ENCODE results near the gene RUNDC1. TPM values are rescaled to one million over a fixed set of nuclear protein-coding genes. Genes with fewer than 3 reads are reported as not detected.

RUNDC1 gene
- total RNA-seq, 1 experiment from 2014 or later, result 14.2 TPM

DNA sequence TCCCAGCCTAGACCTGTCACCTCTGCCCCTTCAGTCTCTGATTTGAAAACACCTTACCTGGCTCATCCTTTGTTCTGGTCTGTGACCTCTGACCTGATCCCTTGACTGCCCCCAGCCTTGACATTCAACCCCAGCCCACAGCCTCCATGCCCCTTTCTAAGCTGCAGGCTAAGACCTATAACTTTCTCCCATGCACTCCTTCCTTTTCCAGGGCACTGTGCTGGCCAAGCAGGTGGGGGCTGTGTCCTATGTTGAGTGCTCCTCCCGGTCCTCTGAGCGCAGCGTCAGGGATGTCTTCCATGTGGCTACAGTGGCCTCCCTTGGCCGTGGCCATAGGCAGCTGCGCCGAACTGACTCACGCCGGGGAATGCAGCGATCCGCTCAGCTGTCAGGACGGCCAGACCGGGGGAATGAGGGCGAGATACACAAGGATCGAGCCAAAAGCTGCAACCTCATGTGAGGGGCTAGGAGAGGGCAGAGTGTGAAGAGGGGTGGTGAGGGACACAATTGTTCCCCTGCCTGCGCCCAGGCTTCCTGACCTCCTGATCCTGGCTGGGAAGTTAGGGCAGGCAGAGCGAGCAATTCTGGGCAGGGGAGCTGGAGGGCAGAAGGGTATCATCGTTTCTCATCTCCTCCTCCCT is 48.0 kb downstream of the RUNDC1 start:
- TF ChIP-seq, protein P1, sequence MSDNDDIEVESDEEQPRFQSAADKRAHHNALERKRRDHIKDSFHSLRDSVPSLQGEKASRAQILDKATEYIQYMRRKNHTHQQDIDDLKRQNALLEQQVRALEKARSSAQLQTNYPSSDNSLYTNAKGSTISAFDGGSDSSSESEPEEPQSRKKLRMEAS (CRISPR knock-in tag; IDR thresholded peaks at IDR 0.05), result no peak
- TF ChIP-seq, protein P2, sequence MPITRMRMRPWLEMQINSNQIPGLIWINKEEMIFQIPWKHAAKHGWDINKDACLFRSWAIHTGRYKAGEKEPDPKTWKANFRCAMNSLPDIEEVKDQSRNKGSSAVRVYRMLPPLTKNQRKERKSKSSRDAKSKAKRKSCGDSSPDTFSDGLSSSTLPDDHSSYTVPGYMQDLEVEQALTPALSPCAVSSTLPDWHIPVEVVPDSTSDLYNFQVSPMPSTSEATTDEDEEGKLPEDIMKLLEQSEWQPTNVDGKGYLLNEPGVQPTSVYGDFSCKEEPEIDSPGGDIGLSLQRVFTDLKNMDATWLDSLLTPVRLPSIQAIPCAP (CRISPR knock-in tag; IDR thresholded peaks at IDR 0.05), result no peak
- TF ChIP-seq TCF7 (CRISPR knock-in tag; IDR thresholded peaks at IDR 0.05; ENCODE audit: low read depth) (0 out of 2 replicates have a peak, but pooled peaks have one; percentile 69), CREB1 (CRISPR knock-in tag; IDR thresholded peaks at IDR 0.05) (no peak), HMGXB4 (CRISPR knock-in tag; IDR thresholded peaks at IDR 0.05) (no peak)
- no peak for ATAC-seq
- H3K9me3 Mint-ChIP-seq, result no peaks in the 10 kb centered on the region
- peaks cover 9% of the 10 kb centered on the region for H3K36me3 Mint-ChIP-seq
- CTCF ChIA-PET, result no interaction called here
- H3K27ac Mint-ChIP-seq, result peak overlapping the region; percentile 86
- H3K4me3 Mint-ChIP-seq, result peak overlapping the region; percentile 21; the same call in 1 of the 2 replicates
- POLR2A ChIA-PET, result no interaction called here
- H3K4me1 Mint-ChIP-seq, result peaks cover 53% of the 10 kb centered on the region
- H3K27me3 Mint-ChIP-seq (ENCODE audit: low read depth), result peaks cover 3% of the 10 kb centered on the region; the same call in 1 of the 2 replicates
- no peak for DNase-seq (ENCODE audit: low spot score)

DNA sequence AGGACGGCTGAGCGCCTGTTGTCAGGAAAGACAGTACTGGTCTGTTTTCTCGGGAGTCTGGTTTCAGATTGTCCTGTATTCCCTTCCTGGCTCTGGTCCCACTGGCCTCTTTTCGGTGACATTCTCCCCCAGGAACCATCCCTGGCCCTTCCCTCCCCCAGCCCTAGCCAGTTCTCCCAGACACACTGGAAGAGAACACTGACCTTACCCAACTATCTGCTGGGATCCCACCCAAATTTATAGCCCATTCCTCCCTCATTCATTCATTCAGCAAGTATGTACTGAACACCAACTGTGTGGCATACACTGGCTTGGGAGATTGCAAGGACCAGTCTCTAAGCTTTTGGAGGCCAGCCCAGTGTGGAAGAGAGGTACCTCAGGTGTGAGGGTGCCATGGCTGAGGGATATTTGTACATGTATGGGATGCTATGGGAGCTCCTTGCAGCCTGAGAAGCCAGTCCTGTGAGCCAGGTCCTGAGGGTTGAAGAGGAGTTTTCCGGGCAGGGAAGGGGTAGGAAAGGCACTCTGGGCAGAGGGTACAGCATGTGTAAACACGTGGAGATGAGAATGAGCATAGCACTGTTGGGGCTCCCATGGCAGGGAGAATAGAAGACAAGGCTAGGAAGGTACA is 49.9 kb downstream of the RUNDC1 start:
- H3K27me3 Mint-ChIP-seq (ENCODE audit: low read depth), result peaks cover 3% of the 10 kb centered on the region; the same call in 1 of the 2 replicates
- no peak for DNase-seq (ENCODE audit: low spot score)
- peaks cover 9% of the 10 kb centered on the region for H3K36me3 Mint-ChIP-seq
- CTCF ChIA-PET, result interaction anchor here (0.6 kb wide), 1 partner anchor 95 kb away, joined by 4 read pairs; the partner anchor contains the start of gene BRCA1
- H3K4me1 Mint-ChIP-seq, result peaks cover 72% of the 10 kb centered on the region
- no peak for ATAC-seq
- no peak overlapping the region for H3K4me3 Mint-ChIP-seq
- H3K27ac Mint-ChIP-seq, result peak overlapping the region; percentile 68
- TF ChIP-seq ZNF396 (CRISPR knock-in tag; IDR thresholded peaks at IDR 0.05; ENCODE audit: borderline replicate concordance), result no peak
- no peak for TF ChIP-seq ATF3 (CRISPR knock-in tag; conservative IDR thresholded peaks at IDR 0.05)
- no peak for TF ChIP-seq NR2C2 (CRISPR knock-in tag; IDR thresholded peaks at IDR 0.05)
- no peak for TF ChIP-seq SMAD3 (CRISPR knock-in tag; IDR thresholded peaks at IDR 0.05; ENCODE audit: borderline replicate concordance)
- no peak for TF ChIP-seq EMX1 (CRISPR knock-in tag; IDR thresholded peaks at IDR 0.05)
- TF ChIP-seq FOXP4 (CRISPR knock-in tag; IDR thresholded peaks at IDR 0.05), result no peak
- TF ChIP-seq, protein P2 (CRISPR knock-in tag; IDR thresholded peaks at IDR 0.05), result no peak
- TF ChIP-seq RELA (CRISPR knock-in tag; IDR thresholded peaks at IDR 0.05; ENCODE audit: borderline replicate concordance), result no peak
- POLR2A ChIA-PET, result no interaction called here
- no peaks in the 10 kb centered on the region for H3K9me3 Mint-ChIP-seq

- CTCF ChIA-PET, result interaction anchor here (1.2 kb wide), 1 partner anchor 34 kb away, joined by 3 read pairs; the partner anchor contains the start of gene RPL27
- POLR2A ChIA-PET, result interaction anchor here (0.7 to 1.4 kb wide), 3 partner anchors 10 to 1510 kb away, joined by 3 to 4 read pairs (median 3); partner anchors contain the start of gene VAT1
- ATAC-seq (no peak), DNase-seq (ENCODE audit: low spot score) (no peak)
- peaks cover 9% of the 10 kb centered on the region for H3K36me3 Mint-ChIP-seq
- no peaks in the 10 kb centered on the region for H3K9me3 Mint-ChIP-seq
- peaks cover 3% of the 10 kb centered on the region; the same call in 1 of the 2 replicates for H3K27me3 Mint-ChIP-seq (ENCODE audit: low read depth)
- peak overlapping the region; percentile 65 for H3K27ac Mint-ChIP-seq
- no peak overlapping the region for H3K4me3 Mint-ChIP-seq
- peaks cover 77% of the 10 kb centered on the region for H3K4me1 Mint-ChIP-seq
- TF ChIP-seq NR2C2 (CRISPR knock-in tag; IDR thresholded peaks at IDR 0.05) (no peak), KAT7 (CRISPR knock-in tag; IDR thresholded peaks at IDR 0.05; ENCODE audit: borderline replicate concordance) (no peak), ZNF423 (CRISPR knock-in tag; IDR thresholded peaks at IDR 0.05) (no peak), MYBL2 (CRISPR knock-in tag; IDR thresholded peaks at IDR 0.05) (no peak), MXD4 (CRISPR knock-in tag; IDR thresholded peaks at IDR 0.05; ENCODE audit: borderline replicate concordance) (no peak), RORB (CRISPR knock-in tag; IDR thresholded peaks at IDR 0.05) (no peak)
- TF ChIP-seq, protein P3, sequence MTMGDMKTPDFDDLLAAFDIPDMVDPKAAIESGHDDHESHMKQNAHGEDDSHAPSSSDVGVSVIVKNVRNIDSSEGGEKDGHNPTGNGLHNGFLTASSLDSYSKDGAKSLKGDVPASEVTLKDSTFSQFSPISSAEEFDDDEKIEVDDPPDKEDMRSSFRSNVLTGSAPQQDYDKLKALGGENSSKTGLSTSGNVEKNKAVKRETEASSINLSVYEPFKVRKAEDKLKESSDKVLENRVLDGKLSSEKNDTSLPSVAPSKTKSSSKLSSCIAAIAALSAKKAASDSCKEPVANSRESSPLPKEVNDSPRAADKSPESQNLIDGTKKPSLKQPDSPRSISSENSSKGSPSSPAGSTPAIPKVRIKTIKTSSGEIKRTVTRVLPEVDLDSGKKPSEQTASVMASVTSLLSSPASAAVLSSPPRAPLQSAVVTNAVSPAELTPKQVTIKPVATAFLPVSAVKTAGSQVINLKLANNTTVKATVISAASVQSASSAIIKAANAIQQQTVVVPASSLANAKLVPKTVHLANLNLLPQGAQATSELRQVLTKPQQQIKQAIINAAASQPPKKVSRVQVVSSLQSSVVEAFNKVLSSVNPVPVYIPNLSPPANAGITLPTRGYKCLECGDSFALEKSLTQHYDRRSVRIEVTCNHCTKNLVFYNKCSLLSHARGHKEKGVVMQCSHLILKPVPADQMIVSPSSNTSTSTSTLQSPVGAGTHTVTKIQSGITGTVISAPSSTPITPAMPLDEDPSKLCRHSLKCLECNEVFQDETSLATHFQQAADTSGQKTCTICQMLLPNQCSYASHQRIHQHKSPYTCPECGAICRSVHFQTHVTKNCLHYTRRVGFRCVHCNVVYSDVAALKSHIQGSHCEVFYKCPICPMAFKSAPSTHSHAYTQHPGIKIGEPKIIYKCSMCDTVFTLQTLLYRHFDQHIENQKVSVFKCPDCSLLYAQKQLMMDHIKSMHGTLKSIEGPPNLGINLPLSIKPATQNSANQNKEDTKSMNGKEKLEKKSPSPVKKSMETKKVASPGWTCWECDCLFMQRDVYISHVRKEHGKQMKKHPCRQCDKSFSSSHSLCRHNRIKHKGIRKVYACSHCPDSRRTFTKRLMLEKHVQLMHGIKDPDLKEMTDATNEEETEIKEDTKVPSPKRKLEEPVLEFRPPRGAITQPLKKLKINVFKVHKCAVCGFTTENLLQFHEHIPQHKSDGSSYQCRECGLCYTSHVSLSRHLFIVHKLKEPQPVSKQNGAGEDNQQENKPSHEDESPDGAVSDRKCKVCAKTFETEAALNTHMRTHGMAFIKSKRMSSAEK (CRISPR knock-in tag; IDR thresholded peaks at IDR 0.05; ENCODE audit: borderline replicate concordance), result no peak
Measured at GRCh38 chr17:43031666-43032065, 51.3 kb downstream of the RUNDC1 start.
